GM12864 (cell line): ENCODE data around the gene DZIP1L.

Source experiments
- DNase-seq: peaks from one replicate; pipeline ENCODE4 v3.0.0-alpha.2; 2011; ENCODE audit warnings: low read depth
- H3K4me3 ChIP-seq: 2 replicates; pipeline ENCODE4 v1.5.1; 2011; ENCODE audit warnings: mild to moderate bottlenecking, low read depth, low read length, control low read depth
- CTCF ChIP-seq: IDR thresholded peaks from 2 replicates; pipeline ENCODE4 v1.5.1; 2011; ENCODE audit warnings: low read depth, mild to moderate bottlenecking, moderate library complexity, low read length, control low read depth, inconsistent platforms; ENCODE audit errors: missing control alignments

Gene DZIP1L

GRCh38 chr3:138030734-138031280, 84.6 kb downstream of the DZIP1L start:
- DNase-seq, result no peak
- H3K4me3 ChIP-seq, result no peak overlapping the region
- no peak for TF ChIP-seq CTCF

GRCh38 chr3:138027821-138028220, 87.6 kb downstream of the DZIP1L start:
- no peak for TF ChIP-seq CTCF
- no peak overlapping the region for H3K4me3 ChIP-seq
- DNase-seq, result no peak

DNA sequence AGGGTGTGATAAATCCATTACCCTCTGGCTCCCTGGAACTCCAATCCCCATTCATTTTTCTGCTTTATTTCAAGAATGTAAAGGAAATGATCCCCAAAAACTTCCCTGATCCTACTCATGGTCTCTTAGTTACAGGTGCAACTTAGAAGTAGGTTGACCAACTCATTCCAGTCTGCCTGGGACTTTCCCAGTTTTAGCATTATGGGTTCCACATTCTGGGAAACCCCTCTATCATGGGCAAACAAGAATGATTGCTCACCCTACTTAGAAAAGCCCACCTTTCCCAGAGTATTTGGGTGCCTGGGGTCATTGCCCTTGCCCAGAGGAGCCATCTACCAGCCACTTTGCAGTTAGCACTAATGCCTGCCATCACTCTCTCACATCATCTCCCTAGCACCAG, 89.9 kb downstream of the DZIP1L start:
- TF ChIP-seq CTCF, result no peak
- DNase-seq, result no peak
- no peak overlapping the region for H3K4me3 ChIP-seq

GRCh38 chr3:138023754-138024153, 91.7 kb downstream of the DZIP1L start:
- no peak for DNase-seq

DNA sequence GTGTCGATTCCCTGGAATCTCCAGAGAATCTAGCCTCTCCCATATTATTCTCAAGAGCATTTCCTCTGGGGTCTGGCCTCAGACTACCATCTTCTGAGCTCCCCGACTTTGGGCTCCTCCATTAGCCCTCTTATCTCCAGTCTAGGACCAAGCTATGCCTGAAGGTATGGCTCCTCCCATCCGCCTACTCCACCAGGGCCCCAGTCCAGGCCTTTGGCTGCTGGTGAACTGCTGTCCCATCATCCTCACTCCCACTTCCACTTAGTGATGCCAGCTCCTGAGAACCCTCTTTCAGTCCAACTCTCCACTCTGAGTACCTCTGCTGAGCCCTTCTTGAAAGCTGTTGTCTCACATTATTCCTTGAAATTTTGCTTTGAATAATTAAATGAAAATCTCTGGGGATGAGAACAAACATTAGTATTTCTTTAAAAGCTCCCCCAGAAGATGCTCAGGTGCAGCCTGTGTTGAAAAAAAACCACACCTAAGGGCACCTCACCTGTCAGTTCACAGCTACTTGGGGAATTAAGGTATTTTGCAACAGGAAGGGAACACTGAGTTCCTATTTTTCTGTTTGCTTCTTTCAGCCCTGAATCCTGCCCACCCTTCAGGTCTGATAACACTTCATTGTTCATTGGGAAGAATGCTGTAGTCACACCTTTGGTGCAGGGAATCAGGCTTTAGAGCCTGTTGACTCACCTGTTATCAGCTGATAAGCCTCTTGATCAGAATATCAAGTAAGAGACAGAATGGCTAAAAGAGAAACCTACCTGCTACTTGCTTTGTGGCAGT, 95.9 kb downstream of the DZIP1L start:
- TF ChIP-seq CTCF, result no peak
- H3K4me3 ChIP-seq, result no peak overlapping the region
- no peak for DNase-seq

More at GRCh38 chr3:138023754-138024153, 91.7 kb downstream of the DZIP1L start:
- TF ChIP-seq CTCF, result no peak
- H3K4me3 ChIP-seq, result no peak overlapping the region

- TF ChIP-seq CTCF, result no peak
- H3K4me3 ChIP-seq, result no peak overlapping the region
- DNase-seq, result no peak
Measured at GRCh38 chr3:138016065-138016464, 99.3 kb downstream of the DZIP1L start.

DNA sequence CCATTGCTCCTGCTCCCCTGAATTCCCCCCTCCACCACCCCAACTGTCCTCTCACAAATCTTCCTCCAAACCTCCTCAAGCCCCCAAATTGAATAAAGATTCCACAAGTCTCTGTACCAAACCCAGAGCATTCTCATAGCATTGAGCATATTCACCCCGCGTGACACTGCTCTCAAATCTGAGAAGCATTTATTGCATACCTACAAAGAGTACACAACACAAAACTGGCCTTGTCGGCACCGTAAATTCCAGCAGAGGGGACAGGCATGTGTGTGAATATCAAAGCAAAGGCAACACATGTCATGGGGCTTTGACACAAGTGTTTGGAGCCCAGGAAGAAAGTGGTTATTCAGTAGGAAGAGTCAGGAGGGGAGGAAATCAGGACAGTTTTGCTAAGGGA, 102.9 kb downstream of the DZIP1L start:
- DNase-seq, result no peak
- H3K4me3 ChIP-seq, result no peak overlapping the region
- no peak for TF ChIP-seq CTCF
